GM18519 (cell line): ENCODE measurements around the gene PLD1.
"Not testable (repeated sequence)": the region's sequence is repeated elsewhere in the genome, so short reads cannot be mapped to it uniquely, and the experiment has no call there.

ENCODE experiments used
- ATAC-seq: cut with Tn5 transposase; IDR thresholded peaks from one replicate; pipeline ENCODE4 v1.9.1; 2021; ENCODE audit warnings: mild to moderate bottlenecking, moderate library complexity; ENCODE audit not compliant: unreplicated experiment, low FRiP score

PLD1 gene

GRCh38 chr3:171584100-171584499 is 226.2 kb downstream of the PLD1 start:
- ATAC-seq, result no peak

- no peak for ATAC-seq
Observed at GRCh38 chr3:171574556-171575240, 235.6 kb downstream of the PLD1 start.

GRCh38 chr3:171569571-171570132 is 240.6 kb downstream of the PLD1 start:
- ATAC-seq, result no peak

GRCh38 chr3:171568766-171569165 is 241.5 kb downstream of the PLD1 start:
- ATAC-seq, result no peak

- ATAC-seq, result no peak
Observed at GRCh38 chr3:171566803-171567422, 243.4 kb downstream of the PLD1 start.

- no peak for ATAC-seq
Observed at GRCh38 chr3:171565481-171566058, 244.7 kb downstream of the PLD1 start.

GRCh38 chr3:171564748-171565480 is 245.4 kb downstream of the PLD1 start:
- no peak for ATAC-seq

GRCh38 chr3:171563298-171563697 is 247.0 kb downstream of the PLD1 start:
- no peak for ATAC-seq

- not testable (repeated sequence) for ATAC-seq
Observed at GRCh38 chr3:171562459-171562858, 247.8 kb downstream of the PLD1 start.

- peak; percentile 49 for ATAC-seq
Observed at GRCh38 chr3:171561596-171562323, 248.5 kb downstream of the PLD1 start.

- ATAC-seq, result no peak
Observed at GRCh38 chr3:171559586-171559985, 250.7 kb downstream of the PLD1 start.

- ATAC-seq, result no peak
Observed at GRCh38 chr3:171558188-171558696, 252.0 kb downstream of the PLD1 start.

- no peak for ATAC-seq
Observed at GRCh38 chr3:171557173-171557572, 253.1 kb downstream of the PLD1 start.

- ATAC-seq, result no peak
Observed at GRCh38 chr3:171556574-171557145, 253.6 kb downstream of the PLD1 start.

- ATAC-seq, result no peak
Observed at GRCh38 chr3:171556148-171556547, 254.1 kb downstream of the PLD1 start.

GRCh38 chr3:171553086-171553485 is 257.2 kb downstream of the PLD1 start:
- no peak for ATAC-seq

GRCh38 chr3:171552531-171552930 is 257.8 kb downstream of the PLD1 start:
- no peak for ATAC-seq

- no peak for ATAC-seq
Observed at GRCh38 chr3:171551296-171551695, 259.0 kb downstream of the PLD1 start.
